GM12892 (cell line): ENCODE data around the gene WDR19.
"Not testable (repeated sequence)": the region's sequence is repeated elsewhere in the genome, so short reads cannot be mapped to it uniquely, and the experiment has no call there.

Experiments used
- POLR2A ChIP-seq: IDR thresholded peaks from 2 replicates; pipeline ENCODE4 v1.6.1; 2011; ENCODE audit warnings: low read depth, low read length, control low read depth
- POLR2AphosphoS5 ChIP-seq: IDR thresholded peaks from 2 replicates; pipeline ENCODE4 v1.6.1; 2011; ENCODE audit warnings: low read depth, low read length, control low read depth
- TAF1 ChIP-seq: IDR thresholded peaks from 2 replicates; pipeline ENCODE4 v1.6.1; 2011; ENCODE audit warnings: low read depth, mild to moderate bottlenecking, control low read depth, low read length, borderline replicate concordance

DNA sequence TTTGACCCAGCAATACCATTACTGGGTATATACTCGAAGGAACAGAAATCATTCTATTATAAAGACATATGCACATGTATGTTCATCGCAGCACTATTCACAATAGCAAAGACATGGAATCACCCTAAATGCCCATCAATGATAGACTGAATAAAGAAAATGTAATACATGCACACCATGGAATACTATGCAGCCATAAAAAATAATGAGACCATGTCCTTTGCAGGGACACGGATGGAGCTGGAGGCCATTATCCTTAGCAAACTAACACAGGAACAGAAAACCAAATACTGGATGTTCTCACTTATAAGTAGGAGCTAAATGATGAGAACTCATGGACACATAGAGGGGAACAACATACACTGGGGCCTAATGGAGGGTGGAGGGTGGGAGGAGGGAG is 44.1 kb upstream of the WDR19 start:
- not testable (repeated sequence) for TF ChIP-seq POLR2A, POLR2AphosphoS5, TAF1
